ENCODE results near the gene DAB1. TPM values are rescaled to one million over a fixed set of nuclear protein-coding genes. Genes with fewer than 3 reads are reported as not detected.

Gene DAB1
- total RNA-seq, 1 donor = not detected

DNA sequence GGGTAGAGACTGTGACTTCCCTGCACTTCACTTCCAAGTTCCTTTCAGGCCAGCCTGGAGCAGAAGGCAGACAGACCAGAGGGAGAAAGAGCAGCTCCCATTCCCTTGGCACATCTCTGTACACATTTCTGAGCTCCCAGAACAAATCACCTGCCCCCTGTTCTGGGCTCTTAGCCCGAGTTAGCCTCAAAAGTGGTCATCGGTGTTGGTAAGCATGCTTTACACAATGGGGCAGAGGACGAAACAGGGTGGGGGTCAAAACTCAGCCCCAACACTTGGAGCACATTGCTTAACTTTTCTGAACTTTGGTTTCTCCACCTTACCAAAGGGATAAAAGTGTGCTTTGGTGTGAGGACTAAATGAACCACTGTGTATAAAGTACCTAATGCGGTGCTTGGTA, 98.7 kb downstream of the DAB1 start:
- no peak for DNase-seq (ENCODE audit: insufficient read length, low spot score, missing footprints)
- no peaks in the 10 kb centered on the region for H4K20me1 ChIP-seq (ENCODE audit: insufficient read depth, low read length)
- H3K9me3 ChIP-seq (ENCODE audit: low read depth, low read length) = no peaks in the 10 kb centered on the region
- no peak overlapping the region for H2AFZ ChIP-seq (ENCODE audit: low read length)
- H3K27me3 ChIP-seq (ENCODE audit: insufficient read depth, low read length) = no peaks in the 10 kb centered on the region
- H3K4me3 ChIP-seq (ENCODE audit: insufficient read depth, low read length) = no peak overlapping the region
- no peaks in the 10 kb centered on the region for H3K79me2 ChIP-seq (ENCODE audit: insufficient read depth, low read length)
- no peak overlapping the region for H3K27ac ChIP-seq (ENCODE audit: low read depth, low read length)
- no peaks in the 10 kb centered on the region for H3K4me1 ChIP-seq (ENCODE audit: insufficient read depth, low read length)
- no peak overlapping the region for H3K4me2 ChIP-seq (ENCODE audit: insufficient read depth, low read length)
- H3K36me3 ChIP-seq (ENCODE audit: insufficient read depth, low read length) = no peaks in the 10 kb centered on the region
- TF ChIP-seq, protein P1, sequence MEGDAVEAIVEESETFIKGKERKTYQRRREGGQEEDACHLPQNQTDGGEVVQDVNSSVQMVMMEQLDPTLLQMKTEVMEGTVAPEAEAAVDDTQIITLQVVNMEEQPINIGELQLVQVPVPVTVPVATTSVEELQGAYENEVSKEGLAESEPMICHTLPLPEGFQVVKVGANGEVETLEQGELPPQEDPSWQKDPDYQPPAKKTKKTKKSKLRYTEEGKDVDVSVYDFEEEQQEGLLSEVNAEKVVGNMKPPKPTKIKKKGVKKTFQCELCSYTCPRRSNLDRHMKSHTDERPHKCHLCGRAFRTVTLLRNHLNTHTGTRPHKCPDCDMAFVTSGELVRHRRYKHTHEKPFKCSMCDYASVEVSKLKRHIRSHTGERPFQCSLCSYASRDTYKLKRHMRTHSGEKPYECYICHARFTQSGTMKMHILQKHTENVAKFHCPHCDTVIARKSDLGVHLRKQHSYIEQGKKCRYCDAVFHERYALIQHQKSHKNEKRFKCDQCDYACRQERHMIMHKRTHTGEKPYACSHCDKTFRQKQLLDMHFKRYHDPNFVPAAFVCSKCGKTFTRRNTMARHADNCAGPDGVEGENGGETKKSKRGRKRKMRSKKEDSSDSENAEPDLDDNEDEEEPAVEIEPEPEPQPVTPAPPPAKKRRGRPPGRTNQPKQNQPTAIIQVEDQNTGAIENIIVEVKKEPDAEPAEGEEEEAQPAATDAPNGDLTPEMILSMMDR (IDR thresholded peaks at IDR 0.05; ENCODE audit: extremely low read depth, low read depth, low read length) = no peak

DNA sequence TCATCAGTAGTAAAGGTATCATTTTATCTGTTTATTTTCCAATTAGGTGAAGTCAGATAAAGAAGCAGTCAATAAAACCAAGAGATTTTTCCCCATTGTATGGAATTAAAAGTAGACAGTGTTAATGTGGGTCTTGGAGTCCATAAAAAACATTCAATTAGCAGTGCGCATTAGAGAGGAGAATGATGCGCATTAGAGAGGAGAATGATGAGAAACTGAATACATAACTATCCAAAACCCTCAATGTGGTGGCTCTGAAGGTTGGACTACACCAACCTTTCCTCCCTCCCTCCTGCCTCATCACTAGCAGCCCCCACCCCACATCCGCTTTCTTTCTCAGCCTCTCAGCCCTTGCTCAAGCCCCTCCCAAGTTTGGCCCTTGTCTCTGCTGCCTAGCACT, 99.5 kb downstream of the DAB1 start:
- Histone ChIP-seq H3K4me1 (ENCODE audit: insufficient read depth, low read length) (no peaks in the 10 kb centered on the region), H3K79me2 (ENCODE audit: insufficient read depth, low read length) (no peaks in the 10 kb centered on the region), H2AFZ (ENCODE audit: low read length) (no peak overlapping the region), H3K9me3 (ENCODE audit: low read depth, low read length) (no peaks in the 10 kb centered on the region), H3K4me2 (ENCODE audit: insufficient read depth, low read length) (no peak overlapping the region), H3K27ac (ENCODE audit: low read depth, low read length) (no peak overlapping the region), H4K20me1 (ENCODE audit: insufficient read depth, low read length) (no peaks in the 10 kb centered on the region), H3K27me3 (ENCODE audit: insufficient read depth, low read length) (no peaks in the 10 kb centered on the region), H3K4me3 (ENCODE audit: insufficient read depth, low read length) (no peak overlapping the region), H3K36me3 (ENCODE audit: insufficient read depth, low read length) (no peaks in the 10 kb centered on the region)
- TF ChIP-seq, protein P1 (IDR thresholded peaks at IDR 0.05; ENCODE audit: extremely low read depth, low read depth, low read length) = no peak
- DNase-seq (ENCODE audit: insufficient read length, low spot score, missing footprints) = no peak

DNA sequence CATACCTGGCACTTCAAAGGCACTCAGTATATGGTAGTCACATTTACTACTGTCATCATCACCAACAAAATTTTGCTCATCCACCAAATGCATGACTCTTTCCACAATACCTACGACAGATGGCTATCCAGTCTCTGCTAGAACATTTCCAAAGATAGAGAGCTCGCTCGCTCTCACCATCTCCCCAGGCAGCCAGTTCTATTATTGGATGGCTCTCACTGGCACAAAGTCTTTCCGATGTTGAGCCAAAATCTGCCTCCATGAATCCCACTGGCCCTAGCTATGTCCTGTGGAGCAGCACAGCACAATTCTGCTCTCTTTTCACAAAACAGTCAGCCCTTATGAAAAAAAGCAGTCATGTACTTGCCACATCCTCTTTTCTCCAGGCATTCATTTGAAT, 102.1 kb downstream of the DAB1 start:
- TF ChIP-seq, protein P1 (IDR thresholded peaks at IDR 0.05; ENCODE audit: extremely low read depth, low read depth, low read length) = no peak
- Histone ChIP-seq H3K36me3 (ENCODE audit: insufficient read depth, low read length) (no peaks in the 10 kb centered on the region), H2AFZ (ENCODE audit: low read length) (no peak overlapping the region), H3K4me3 (ENCODE audit: insufficient read depth, low read length) (no peak overlapping the region), H3K4me1 (ENCODE audit: insufficient read depth, low read length) (no peaks in the 10 kb centered on the region), H3K4me2 (ENCODE audit: insufficient read depth, low read length) (no peak overlapping the region), H4K20me1 (ENCODE audit: insufficient read depth, low read length) (no peaks in the 10 kb centered on the region), H3K9me3 (ENCODE audit: low read depth, low read length) (no peaks in the 10 kb centered on the region), H3K27ac (ENCODE audit: low read depth, low read length) (no peak overlapping the region), H3K79me2 (ENCODE audit: insufficient read depth, low read length) (no peaks in the 10 kb centered on the region), H3K27me3 (ENCODE audit: insufficient read depth, low read length) (no peaks in the 10 kb centered on the region)
- no peak for DNase-seq (ENCODE audit: insufficient read length, low spot score, missing footprints)

DNA sequence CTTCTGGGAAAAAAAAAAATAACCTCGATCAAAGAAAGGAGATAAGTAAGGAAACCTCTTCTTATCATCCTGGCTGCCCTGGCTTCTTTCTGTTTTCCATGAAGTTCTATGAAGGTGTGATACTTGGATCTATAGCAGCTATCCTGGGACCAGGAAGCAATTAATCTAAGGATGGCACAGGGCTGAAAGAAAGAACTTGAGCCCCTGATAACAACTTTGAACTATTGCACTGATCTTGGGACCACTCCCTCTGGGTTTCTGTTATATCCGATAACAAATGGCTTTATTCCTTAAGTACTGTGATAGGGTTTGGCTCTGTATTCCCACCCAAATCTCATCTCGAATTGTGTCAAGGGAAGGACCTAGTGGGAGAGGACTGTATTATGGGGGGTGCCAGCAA, 104.1 kb downstream of the DAB1 start:
- no peak overlapping the region for H3K4me2 ChIP-seq (ENCODE audit: insufficient read depth, low read length)
- H3K4me1 ChIP-seq (ENCODE audit: insufficient read depth, low read length) = no peaks in the 10 kb centered on the region
- H4K20me1 ChIP-seq (ENCODE audit: insufficient read depth, low read length) = no peaks in the 10 kb centered on the region
- no peaks in the 10 kb centered on the region for H3K9me3 ChIP-seq (ENCODE audit: low read depth, low read length)
- DNase-seq (ENCODE audit: insufficient read length, low spot score, missing footprints) = no peak
- TF ChIP-seq, protein P1 (IDR thresholded peaks at IDR 0.05; ENCODE audit: extremely low read depth, low read depth, low read length) = no peak
- no peaks in the 10 kb centered on the region for H3K36me3 ChIP-seq (ENCODE audit: insufficient read depth, low read length)
- no peaks in the 10 kb centered on the region for H3K27me3 ChIP-seq (ENCODE audit: insufficient read depth, low read length)
- no peak overlapping the region for H3K27ac ChIP-seq (ENCODE audit: low read depth, low read length)
- H2AFZ ChIP-seq (ENCODE audit: low read length) = no peak overlapping the region
- H3K79me2 ChIP-seq (ENCODE audit: insufficient read depth, low read length) = no peaks in the 10 kb centered on the region
- no peak overlapping the region for H3K4me3 ChIP-seq (ENCODE audit: insufficient read depth, low read length)

Data from osteoblast (primary cell).